ENCODE data around the gene DNM3.

- TF ChIP-seq EZH2 (IDR thresholded peaks at IDR 0.05; ENCODE audit: insufficient read depth, poor library complexity, severe bottlenecking) = no peak
- TF ChIP-seq EZH2phosphoT487 (IDR thresholded peaks at IDR 0.05; ENCODE audit: insufficient read depth, low read depth) = no peak
Measured at GRCh38 chr1:172125812-172126430, 284.6 kb downstream of the DNM3 start.

Measured in GM23248 (cell line).